Fibroblast of skin of left biceps (primary cell): ENCODE data around the gene BRD4.

Source experiments
- DNase-seq, 2 experiments: peaks; one replicate each; pipeline ENCODE4 v3.0.0-alpha.2; 2013; ENCODE audit warnings: low read depth in 2 of 2

The BRD4 gene

DNA sequence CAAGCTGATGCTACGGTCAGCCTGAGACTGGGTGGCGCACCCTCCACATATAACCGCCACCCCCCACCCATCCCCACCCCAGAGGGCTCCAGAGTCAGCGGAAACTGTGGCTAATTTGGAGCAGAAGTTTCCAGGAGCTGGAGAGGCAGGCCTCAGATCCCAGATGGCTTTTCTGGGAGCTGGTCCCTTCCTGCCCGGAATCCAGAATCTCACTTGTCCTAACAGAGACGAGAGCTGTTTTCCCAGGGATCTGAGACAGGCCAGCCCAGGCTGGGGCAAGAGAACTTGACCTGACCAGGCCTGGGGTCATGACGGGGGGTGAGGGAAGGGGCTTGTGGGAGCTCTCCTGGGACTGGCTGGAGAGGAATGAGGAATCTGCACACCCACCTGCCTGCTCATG, 106.6 kb downstream of the BRD4 start:
- DNase-seq, result no peak

DNA sequence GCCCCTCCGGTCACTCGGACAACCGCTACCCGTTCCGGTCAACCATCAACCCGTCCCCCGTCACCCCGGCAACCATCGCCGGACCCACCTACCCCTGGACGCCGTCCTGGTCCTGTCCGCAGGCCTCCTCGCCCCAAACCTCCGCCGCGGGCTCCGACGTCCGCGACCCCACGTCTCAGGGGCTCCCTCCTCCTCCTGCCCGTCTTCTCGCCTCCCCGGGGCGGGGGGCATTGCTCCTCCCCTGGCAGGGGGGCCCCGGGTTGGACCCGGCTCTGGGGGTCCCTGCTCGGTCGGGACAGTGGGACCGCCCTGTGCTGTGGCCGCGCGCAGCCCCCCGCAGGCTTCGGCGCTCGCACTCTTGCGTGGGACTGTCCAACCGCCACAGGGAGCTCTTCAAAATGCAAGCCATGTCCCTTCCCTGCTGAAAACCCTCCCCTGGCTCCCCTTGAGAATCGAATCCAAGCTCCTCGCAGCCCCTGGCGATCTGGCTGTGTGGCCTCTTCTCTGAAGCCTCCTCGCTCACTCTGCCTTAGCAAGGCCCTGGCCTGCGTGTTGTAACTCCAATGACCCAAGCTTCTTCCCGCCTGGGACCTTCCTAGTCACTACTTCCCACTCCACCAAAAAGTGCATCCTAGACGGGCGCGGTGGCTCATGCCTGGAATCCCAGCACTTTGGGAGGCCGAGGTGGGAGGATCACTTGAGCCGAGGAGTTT, 108.5 kb downstream of the BRD4 start:
- no peak for DNase-seq

DNA sequence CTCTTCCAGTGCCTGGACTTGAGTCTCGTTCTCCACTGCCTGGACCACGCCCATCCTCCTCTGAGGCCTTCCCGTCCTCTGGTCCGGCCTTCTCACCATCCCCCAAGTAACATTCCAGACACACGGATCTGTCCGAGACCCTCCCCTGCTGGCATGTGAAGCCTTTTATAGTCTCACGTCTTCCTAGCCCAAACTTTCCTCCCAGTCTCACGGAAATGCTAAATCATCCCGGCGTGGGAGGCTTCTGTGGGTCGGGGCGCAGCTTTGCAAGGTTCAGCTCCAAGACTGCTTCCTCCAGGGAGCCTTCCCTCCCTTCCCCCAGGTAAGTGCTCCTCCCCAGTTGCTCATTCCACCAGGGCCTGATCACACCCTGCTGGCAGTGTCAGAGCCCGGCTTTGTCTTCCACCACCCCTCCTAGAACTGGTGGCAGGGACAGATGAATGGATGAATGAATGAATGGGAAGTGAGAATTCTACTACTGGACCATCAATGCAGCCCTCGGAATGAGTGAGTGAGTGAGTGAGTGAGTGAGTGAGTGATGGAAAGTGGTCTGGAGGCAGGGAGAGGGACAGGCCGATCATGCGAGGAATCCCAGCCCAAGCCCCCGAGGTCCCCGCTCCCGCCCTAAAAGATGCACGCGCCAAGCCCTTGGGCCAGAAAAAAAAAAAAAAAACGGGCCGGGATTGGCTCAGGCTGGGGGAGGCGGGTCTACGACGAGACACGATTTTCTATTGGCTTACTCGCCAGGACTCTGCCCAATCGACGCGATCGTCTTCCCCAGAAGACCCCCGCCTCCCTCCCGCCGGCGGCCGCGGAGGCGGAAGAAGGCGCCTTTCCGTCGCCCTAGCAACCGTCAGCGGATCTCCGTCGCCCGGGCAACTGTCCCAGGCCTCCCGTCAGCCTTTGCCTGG, 109.3 kb downstream of the BRD4 start:
- DNase-seq, result peak; percentile 83 to 86

DNA sequence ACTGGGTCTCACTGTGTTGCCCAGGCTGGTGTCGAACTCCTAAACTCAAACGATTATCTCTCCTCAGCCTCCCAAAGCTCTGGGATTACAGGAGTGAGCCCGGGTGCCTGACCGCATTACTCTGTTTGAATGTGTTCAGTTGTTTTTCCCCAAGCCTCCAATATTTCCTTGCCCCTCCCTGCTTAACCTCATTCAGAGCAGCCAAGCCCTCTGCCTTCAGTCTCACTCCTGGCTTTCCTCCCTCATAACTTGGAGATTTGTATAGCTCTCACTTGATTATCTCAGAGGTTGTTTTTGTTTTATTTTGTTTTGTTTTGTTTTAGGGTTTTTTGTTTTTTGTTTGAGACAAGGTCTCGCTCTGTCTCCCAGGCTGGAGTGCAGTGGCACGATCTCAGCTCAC, 111.5 kb downstream of the BRD4 start:
- DNase-seq, result no peak

DNA sequence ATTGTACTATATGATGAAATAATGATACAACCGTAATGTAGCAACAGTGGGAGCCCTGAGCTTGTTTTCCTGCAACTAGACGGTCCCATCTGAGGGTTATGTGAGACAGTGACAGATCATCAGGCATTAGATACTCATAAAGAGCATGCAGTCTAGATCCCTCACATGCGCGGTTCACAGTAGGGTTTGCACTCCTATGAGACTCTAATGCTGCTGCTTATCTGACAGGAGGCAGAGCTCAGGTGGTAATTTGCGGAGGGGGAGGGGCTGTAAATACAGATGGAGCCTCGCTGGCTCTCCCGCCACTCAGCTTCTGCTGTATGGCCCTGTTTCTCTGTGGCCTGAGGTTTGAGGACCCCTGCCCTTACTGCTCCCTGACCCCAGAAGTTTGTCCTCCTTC, 113.8 kb downstream of the BRD4 start:
- no peak for DNase-seq

DNA sequence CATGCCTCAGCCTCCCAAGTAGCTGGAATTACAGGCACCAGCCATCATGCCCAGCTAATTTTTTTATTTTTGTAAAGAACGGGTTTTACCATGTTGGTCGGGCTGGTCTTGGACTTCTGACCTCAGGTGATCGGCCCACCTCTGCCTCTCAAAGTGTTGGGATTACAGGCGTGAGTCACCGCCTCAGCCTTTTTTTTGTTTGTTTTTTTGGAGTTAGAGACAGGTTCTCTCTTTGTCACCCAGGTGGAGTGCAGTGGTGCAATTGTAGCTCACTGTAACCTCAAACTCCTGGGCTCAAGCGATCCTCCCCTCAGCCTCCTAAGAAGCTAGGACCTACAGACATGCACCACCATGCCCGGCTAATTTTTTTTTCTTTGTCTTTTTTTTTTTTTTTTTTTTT, 116.0 kb downstream of the BRD4 start:
- DNase-seq, result no peak

DNA sequence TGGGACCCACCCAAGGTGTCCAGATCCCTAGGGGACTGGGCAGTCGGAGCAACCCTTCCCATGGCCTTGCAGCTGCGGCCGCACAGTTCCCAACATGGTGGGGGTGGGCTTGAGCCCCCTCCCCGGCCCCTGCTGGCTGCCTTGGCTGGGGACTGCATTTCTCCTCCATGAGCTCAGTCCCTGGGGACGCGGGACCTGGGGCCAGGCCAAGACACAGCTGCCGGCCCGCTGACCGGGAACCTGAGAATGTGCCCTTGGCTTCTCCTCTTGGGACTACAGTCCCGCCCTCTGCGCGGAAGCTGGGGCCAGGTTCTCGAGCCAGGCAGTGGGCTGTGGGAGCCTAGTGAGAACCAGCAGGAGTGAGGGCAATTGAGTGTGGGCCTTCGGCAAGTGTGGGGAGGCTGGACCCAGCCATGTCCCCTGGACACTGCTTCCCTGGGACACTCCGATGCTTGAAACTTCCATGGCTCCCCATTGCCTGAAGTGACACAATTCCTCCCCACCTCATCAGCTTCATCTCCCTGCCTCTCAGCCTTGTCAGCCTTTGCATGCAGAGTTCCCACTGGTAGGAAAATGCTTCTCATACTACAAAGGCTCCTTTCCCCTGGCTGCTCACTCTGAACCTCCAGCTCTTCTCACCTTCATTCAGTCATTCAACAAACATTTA, 118.5 kb downstream of the BRD4 start:
- DNase-seq, result no peak

DNA sequence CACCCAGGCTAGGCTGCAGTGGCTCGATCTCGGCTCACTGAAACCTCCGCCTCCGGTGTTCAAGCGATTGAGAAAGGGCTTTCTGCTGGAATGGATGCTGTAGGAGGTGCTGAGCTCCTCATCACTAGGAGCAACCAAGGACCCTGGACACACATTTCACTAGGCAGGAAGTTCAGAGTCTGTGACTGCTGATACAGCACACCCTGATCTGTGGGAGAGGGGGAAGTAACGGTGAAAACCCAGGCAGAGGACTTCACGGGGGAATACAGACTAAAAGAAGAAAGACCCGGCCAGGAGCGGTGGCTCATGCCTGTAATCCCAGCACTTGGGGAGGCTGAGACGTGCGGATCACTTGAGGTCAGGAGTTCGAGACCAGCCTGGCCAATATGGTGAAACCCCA, 119.6 kb downstream of the BRD4 start:
- DNase-seq, result no peak

DNA sequence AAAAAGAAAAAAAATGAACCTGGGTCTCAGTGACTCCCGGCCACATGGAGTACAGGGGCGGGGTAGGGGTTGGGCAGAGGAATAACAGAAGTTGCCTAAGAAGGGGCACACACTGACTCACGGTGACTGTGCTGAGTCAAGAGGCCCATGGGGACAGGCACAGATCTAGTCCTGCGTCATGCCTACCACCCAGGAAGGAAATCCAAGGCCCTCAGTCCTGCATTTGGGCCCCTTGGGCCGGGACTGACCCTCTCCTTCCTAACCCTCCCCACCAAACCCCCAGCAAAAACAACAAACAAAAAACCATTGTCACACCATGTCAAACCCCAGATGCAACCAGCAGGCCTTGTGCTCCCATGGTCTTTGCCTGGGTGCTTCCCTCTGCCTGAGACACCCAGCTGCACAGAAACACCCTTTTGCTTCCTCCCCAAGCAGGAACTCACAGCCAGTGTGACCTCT, 122.0 kb downstream of the BRD4 start:
- no peak for DNase-seq

DNA sequence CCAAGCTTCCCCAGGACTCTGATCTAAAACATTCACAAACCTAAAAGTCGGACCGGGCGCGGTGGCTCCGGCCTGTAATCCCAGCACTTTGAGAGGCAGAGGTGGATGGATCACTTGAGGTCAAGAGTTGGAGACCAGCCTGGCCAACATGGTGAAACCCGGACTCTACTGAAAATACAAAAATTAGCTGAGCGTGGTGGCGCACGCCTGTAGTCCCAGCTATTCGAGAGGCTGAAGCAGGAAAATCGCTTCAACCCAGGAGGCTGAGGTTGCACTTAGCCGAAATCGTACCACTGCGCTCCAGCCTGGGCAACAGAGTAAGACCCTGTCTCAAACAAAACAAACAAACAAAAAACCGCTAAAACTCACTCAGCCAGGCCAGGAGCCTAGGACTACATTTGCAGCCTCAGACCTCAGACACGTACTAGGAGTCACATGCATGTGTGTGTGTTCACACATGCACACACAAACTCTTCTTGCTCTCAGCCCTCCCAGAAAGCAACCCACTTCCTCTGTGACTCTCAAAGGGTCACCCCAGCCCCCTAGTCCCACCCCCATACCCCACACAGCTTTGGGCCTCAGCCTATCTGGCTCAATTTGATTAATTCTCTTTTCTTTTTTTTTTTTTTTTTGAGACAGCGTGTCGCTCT, 130.8 kb downstream of the BRD4 start:
- no peak for DNase-seq

DNA sequence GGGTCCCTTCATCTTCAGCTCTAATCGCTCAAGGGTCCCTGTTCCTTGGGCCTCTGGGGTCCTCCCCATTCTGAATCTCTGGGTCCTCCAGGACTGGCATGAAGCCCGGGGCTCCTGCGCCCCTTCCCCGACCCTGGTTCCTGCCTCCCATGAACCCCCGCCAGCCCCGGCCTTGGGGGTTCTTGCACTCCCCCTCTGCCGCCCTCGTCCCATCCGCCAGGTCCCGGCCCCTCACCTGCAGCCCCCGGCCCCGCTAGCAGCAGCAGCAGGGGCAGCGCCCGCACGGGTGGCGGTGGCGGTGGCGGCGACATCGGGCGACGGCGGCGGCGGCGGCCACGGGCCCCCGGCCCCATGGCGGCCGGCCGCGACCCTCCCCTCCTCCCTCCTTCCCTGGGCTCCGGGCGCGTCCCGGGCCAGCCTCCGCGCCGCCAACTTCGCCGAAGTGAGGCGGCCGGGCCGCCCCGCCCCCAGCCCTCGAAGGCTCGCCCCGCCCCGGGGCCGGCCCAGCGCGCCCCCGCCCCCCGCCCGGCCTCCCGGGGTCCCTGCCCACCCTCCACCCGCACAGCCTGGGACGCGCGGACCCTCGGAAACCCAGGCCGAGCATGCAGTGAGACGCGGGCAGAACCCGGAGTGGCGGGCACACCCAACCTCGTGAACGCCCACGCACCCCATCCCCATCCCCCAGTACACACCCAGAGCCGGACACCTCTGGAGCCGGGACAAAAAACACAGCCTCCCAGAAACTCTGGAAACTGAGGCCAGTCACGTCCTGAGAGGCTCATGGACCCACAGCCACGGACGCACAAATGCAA, 131.6 kb downstream of the BRD4 start, which contains the start of gene NOTCH3:
Gene NOTCH3 (minus strand): TSS at position 443 of the 812 bp plus-strand sequence. CDS start 90 bp downstream, at position 353.
- DNase-seq, result no peak

DNA sequence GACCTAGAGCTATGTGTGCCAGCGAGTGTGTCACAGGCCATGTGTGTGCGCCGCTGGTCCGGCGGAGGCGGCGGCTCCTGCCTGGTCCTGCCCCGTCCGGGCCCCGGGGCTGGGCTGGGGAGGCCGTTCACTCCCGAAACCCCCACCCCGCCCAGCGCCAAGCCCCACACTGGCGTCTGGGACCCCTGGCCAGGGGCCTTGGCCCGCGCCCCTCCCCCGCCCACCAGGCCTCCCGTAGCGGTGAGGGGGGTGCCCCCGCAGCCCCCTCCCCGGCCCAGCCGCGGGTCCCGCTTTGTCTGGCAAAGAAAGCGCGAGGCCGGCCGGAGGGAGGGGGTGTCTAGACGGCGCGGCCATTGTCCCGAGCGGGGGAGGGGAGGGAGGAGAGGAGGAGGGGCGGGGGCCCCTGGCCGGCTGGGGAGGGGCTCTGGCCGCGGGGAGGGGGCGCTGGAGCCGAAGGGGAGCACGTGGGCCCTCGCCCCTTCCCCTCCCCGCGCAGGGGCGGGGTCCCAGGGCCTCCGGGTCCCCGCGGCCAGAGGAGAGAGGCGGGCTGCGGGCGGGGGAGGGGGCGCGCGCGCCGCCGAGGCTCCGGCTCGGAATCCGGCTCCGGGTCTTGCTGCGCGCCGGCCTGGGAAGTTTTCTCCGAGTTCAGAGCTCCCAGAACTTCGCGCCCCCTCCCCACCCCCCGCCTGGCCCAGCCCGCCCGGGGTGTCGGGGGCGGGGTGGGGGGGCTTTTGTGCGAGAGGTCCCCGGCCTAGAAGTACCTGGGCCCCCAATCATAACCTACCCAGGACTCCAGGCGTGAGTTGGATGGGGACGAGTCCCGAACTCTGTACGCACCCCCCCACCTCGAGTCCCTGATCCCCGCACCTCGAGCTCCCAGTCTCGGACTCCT, 132.4 kb downstream of the BRD4 start:
- no peak for DNase-seq

DNA sequence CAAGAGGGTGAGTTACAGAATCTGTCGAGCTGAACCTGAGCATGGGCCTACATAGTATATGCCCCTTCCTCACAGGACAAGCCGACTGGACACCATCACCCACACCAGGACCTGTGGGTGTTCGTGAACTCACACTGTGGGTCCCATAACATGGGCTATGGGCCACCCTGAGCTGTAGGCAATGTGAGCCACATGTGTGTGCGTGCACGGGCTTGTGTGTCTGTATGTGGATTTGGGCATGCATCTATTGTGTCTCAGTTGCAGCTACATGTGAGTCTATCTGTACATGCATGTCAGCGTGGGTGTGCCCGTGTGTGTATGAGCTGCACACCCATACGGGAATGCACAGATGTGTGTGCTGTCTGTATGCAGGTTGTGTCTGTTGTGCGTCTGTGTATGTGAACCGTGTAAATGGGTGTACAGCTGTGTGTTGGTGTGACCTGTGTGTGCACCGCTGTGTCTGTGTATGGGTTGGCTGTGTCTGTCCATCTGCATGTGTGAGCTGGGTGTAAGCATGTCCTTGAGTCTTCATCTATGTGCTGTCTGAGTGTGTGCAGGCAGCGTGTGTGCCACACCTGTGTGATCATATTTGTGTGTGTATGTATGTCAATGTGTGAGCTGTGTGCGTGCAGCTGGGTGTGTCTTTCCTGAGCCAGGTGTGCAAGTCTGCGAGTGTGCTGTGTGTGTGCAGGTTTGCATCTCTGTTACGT, 133.2 kb downstream of the BRD4 start:
- no peak for DNase-seq

DNA sequence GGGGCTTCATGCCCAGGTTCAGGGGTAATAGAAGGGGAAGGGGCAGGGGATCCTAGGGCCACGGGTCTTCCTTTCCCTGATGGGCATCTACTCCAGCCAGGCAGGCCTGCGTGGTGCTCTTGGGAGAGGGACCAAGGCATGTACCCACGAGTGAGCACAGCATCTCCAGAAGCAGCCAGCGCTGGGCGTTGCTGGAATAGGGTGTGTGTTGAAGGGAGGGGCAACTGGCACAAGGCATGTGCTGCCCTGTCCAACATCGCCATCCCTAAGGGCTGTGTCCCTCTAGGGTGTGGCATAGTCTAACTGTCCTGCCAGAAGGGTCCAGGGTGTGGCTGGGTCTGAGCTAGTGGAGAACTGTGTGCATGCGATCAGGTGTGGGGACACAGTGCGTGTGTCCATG, 134.4 kb downstream of the BRD4 start:
- no peak for DNase-seq

DNA sequence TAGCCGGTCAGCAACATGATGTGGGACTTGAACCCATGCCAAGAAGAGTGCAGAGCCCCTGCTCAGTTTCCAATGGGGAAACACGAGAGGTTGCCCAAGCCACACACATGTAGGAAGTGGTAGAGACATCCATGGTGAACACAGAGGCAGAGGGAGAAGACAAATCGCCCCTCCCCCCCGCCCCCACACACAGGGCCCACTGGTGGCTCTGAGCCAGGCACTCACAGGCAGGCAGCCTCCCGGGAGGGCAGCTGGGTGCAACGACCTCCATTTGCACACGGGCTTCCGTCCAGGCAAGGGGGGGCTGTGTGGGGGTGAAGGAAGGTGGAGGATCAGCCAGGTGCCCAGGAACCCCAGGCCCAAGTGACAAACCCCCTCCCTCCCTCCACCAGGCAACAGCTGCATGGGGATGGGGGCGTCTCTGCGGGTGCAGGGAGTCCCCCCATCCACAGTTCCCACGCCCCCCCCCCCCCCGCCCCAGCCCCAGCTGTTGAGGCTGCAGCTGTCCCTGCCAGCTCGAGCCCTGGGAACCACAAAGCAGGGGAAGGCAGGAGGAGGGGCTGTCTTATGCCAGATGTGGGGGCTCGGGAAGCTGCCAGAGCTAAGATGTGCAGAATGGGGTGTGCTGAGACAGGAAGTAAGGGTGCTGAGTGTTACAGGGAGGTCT, 134.9 kb downstream of the BRD4 start:
- no peak for DNase-seq

DNA sequence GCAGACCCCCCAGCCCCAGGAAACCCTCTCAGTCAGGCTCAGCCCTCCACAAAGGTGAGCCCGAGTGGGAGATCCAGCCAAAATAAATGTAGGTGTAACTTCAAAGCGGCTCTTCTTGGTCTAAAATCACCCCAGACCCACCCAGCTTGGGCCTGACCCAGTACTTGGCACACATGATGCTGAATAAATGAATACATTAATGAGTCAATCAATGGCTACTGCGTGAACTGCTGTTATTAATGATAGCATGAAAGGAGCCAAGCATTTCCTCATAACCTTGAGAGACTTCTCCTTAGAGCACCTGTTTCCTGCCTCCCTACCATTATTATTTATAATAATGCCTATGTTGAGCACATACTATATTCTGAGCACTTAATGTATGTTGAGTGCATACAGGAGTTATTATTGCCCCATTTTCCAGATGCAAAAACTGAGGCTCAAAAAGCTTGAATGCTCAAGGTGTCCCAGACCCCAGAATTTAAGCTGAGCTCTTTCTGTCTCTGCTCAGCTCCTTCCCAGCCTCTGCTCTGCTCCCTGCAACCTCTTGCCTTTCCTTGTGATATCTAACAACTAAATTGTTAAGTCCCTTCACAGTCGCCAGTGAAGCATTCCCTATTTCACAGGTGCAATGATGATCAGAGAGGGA, 135.9 kb downstream of the BRD4 start:
- DNase-seq, result no peak

DNA sequence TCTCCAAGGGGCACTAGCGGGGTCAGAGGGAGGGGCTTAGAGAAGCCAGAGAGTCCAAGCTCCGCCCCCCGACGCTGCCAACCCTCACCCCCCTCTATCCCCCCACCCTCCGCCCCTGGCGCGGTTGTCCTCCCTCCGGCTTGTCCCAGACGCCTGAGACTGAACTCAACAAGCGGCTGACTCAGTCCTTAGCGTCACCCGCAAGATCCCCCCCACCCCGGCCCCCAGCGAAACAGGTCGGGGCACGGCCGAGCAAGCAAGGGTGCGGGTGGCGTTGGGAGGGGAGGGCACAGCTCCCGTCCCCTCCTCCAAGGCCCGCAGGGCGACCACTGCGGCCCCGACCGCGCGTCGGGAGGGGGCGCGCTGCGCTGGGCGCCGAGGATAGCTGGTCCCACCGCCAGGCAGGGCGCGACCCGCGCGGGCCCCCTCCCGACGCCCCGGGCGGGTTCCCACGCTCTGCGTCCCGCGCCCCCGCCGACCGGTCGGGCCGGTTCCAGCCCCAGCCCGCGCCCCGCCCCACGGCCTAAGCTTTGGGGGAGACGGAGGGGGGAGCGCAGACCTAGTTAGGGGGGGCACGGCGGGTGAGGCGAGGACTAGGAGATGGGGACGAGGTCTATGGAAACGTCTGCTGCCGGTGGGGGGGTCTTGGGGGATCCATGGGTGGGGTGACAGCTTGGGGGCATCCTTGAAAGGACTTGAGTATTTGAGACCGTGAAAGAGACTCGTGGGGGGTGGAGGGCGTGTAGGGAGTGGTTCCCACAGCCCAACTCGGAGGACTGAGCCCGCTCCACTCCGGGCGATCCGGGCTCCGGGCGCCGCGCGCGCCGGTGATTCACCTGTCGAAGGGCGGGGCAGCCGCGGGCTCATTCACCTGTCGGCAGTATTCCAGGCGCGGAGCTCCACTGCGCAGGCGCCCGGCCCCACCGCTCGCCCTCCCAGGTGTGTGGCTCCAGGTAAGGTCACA, 136.7 kb downstream of the BRD4 start:
- no peak for DNase-seq
